Measurements from ENCODE around the gene PLEKHM2.
A peak's percentile ranks its signal among the peaks of the same experiment; 100 is the strongest.

The PLEKHM2 gene

DNA sequence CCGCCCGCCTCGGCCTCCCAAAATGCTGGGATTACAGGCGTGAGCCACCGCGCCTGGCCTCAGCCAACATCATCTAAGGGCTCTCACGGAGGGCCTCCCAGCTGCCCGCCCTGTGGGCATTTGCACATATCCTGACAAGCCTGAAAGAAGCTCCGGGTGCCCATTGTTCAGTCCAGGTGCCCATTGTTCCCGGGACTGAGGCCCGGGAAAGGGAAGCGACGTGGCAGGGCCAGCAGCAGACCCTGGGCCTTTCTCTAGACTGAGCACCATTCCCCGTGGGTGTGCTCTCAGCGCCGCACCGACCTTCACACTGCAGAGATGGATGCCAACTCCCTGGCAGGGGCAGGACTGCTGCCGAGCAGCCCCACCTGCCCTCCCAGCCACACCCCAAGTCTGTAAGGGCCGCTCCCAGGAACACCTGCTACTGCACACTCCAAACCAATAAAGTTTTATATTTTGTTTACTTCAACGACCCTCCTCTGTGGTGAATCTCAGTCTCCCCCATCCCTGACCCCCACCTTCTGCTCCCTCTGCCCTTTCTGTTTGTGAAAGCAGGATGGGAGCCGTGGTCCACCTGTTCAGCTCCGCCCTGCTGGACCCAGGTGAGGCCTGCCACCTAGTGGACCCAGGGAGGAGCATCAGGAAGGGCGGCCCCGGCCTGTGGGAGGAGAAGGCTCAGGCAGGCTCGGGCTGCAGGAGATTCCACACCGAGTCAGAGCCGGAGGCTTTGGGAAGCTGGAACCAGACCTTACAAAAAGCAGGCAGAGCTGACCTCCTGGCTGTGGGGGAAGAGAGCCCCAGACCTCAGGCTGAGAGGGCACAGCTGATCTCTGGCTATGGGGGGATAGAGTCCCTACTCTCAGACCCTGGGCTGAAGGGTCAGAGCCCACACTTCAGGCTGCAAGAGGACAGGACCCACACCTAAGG, 57.1 kb downstream of the PLEKHM2 start:
- peak; percentile 79 for DNase-seq

DNA sequence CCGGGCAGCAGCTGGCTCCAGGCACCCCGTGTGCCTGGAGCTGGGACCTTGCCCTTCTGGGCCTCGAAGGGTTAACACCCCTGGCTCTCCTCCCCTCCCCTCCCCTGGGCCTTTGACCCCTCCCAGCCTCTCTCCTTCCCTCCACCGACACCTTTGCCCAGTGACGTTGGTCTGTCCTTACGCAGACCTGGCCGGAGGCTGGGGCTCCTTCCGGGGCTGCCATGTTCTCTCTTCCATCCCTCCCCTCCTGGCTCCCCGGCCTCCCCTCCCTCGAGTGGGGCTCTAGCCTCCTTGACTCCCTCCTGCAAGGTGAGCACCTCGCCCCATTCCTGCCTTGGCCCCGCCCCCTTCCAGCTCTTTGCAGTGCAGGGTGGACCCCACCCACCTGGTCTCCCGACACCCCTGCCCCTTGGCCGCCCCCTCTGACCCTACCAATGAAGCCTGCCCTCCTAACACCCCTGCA, 58.2 kb downstream of the PLEKHM2 start, which contains the start of gene TMEM82:
TSS of gene TMEM82 (plus strand) at position 161 of the 463 bp plus-strand sequence. CDS start at position 222, 61 bp downstream.
- no peak for DNase-seq

DNA sequence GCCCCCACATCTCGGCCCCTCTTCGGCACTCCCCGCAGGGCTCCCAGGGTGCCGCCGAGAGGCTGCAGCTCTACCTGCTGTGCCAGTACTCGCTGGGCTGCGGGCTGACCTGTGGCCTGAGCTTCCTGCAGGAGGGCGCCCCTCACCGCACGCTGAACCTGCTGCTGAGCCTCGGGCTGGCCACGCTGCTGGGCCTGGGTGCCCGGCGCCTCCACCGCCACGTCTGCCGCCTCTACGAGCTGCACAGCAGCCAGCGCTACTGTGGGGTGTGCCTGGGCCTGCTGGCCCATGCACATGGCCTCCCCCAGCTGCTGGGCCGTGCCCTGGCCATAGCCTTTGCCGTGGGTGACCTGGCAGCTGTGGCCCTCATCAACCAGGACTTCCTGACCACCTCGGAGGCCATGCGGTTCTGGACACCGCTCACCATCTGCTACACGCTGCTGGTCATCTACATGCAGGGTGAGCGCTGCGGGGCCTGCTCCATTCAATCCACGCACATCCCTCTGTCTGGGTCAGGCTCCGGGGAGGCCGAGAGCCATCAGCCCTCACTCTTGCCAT, 60.1 kb downstream of the PLEKHM2 start:
- no peak for DNase-seq

DNA sequence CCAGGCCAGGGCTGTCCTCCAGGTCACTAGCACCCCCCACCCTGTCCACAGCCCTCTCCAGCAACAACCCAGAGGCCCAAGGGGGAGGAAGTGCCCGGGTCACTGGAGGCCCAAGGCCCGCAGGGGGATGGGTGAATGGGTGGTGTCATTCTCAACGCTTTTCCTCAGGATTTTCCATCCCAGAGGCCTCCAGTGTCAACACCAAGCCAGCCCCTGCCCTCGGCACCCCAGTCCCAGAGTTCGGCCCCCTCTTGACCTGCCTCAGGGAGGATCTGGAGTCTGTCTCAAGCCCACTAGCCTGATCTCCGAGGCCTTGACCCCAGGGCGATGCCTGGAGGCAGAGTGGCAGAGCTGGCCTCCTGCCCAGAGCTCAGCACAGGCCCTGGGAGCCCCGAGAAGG, 63.3 kb downstream of the PLEKHM2 start:
- DNase-seq, result no peak

DNA sequence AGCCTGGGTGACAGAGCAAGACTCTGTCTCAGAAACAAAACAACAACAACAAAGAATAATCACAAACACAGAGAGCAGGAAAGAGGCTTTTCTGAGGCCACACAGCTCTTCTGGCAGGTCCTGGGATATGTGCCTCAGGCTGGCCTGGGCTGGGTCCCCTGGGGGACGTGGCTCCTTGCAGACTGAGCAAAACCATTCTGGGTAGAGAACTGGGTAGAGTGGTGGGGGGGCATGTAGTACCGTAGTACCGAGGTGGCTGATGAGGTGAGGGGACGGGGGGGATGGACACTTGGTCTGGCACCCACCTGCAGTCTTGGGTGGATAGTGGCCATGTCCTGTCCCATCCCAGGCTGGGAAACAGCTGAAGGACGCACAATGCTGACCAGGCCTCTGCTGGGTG, 64.1 kb downstream of the PLEKHM2 start:
- no peak for DNase-seq

DNA sequence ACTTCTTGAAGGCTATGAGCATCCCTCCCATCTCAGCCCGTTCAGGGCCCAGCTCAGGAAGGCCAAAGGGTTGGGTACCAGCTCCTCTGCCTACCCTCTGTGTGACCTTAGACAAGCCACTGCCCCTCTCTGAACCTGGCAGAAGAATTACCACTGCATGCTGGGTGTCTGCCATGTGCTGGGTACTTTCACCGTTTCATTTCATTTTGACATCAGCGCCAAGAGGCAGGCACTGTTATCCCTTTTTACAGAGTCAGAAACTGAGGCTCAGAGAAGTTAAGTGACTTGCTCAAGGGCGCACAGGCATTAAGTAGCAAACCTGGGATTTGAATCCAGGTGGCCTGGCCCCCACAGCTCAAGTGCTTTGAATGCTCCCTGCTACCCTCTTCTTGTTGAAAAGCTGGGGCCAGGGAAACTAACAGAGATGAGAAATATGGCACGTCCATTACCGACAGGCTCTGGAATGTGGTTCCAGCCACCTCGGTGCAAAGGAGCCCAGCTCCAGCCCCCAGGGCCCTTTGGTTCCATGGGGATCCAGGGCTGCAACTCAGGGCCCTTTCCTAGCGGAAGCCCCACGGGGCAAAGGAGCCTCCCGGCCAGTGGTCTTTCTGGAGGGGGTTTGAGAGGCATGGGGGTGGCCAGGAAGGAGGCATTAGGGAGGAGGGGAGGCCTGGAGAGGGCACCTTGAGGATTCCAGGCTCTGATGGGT, 64.7 kb downstream of the PLEKHM2 start:
- no peak for DNase-seq

DNA sequence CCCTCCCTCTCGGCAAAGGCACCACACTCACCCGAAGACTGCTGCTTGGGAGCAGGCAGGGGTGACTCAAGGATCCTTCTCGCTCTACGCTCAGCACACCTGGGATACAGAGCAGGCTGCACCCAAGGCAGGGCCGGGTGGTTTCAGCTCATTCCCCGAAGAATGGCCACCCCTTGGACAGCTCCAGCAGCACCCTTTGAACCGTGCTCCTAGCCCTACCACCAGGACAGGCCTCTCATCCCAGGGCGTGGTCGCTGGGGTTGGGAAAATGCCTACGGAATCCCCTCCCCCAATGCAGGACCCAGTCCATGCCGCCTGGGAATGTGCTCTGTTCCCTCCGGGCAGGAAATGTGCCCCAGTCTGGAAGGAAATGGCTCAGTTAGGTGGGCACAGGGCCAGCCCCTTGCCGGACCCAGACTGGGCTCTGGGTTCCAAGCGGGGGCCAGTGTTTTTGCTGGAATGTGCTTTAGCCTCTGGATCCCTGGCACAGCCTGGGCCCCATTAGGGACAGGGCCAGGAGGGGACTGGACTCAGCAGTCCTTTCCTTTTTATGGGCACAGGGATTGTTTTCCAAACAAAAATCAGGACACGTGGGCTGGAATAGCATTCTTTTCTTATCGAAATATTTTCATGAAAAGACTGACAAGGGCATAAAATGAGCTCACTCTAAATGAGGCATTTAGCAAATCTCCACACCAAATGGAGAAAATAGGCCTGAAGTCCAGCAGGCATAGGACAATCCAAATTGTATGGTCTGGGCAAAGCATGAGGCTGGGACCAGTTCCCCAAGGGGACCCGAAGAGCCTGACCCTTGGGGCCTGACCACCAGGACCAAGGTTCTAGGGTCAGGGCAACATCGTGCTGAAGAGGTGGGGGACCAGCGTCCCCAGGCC, 65.5 kb downstream of the PLEKHM2 start:
- peak; percentile 76 for DNase-seq

DNA sequence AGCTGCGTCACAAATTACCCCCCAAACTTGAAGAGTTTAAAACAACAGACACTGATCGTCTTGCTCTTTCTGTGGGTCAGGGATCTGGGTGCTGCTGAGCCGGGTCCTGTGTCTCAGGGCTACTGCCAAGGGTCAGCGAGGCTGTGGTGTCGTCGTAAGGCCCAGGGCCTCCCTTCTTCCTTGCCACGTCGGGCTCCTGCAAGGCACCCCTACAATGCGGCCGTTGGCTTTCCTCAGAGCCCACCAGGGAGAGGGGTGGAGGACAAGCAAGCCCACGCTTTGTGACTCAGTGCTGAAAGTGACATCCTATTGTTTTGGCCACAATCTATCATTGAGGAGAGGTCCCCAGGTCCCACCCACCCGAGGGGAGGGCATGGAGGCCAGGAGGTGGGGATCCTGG, 66.8 kb downstream of the PLEKHM2 start:
- DNase-seq, result no peak

DNA sequence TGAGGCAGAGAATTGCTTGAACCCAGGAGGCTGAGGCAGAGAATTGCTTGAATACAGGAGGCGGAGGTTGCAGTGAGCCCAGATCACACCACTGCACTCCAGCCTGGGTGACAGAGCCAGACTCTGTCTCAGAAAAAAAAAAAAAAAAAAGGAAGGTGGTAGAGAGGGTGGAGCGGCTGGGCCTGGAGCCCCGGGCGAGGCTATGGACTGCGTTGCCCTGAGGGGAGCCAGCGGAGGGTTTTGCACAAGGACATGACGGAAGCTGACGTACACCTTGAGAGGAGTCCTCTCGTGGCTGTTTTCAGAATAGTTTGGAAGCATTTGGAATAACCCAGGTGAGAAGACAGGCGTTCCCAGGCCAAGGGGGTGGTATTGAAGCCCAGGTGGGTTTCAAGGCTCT, 67.6 kb downstream of the PLEKHM2 start:
- no peak for DNase-seq

DNA sequence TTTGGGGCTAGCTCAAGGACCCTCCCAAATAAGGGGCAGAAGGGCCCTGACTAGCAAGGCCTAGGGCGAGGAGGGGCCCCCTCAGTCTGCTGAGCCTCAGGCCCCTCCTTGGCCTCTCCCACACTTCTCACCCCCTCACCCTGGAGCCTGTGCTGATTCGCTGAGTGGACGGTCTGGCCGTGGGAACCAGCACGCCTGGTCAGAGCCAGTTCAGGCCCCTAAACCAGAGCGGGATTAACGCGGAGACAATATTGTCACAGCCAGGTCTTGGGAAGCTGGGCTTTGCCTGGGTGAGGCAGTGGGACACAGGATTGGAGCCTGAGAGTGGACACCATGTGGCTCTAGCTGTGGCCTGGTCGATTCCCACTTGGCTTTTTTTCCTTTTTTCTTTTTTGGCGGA, 69.7 kb downstream of the PLEKHM2 start:
- no peak for DNase-seq

DNA sequence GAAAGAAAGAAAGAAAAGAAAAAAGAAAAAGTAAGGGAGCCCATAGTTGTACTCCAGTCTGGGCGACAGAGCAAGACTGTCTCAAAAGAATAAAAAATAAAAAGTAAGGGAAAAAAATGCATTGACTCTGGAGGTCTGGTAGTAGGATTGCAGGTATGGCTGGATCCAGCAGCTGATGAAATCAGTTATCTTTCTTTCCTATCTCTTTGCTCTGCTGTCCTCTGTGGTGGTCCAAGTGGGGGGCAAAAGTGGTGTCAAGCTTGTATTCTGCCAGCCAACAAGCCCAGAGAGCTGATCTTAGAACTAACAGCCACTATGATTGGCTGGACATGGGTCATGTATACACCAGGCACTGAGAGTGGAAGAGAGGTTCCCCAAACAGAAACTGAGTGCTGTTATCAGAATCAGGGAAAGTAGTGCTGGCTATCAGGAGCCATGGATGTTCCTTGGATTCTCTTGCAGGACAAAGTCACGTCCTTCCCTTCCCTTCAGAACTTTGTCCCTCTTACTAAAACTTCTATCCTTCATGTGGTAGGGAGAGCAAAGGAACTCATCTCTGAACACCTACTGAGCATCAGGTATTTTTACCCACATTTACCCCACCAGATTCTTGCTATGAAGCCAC, 71.0 kb downstream of the PLEKHM2 start:
- DNase-seq, result no peak

DNA sequence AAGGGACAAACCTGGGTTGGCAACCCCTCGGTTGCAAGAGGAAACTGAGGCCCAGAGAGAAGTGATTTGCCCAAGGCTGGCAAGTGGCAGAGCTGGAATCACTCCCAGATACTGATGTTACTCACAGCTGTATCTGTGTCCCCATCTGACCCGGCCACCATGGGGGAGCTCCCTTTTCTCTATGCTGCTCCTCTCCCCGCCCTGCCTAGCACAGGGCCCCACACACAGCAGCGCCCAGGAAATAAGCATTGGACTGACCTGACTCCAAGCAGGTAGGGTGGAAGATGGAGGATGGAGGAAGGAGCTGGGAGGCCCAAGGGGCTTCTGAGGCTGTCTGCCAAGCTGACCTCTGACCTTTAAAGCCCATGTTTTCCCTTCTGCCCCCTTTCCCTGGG, 71.5 kb downstream of the PLEKHM2 start:
- DNase-seq, result no peak

DNA sequence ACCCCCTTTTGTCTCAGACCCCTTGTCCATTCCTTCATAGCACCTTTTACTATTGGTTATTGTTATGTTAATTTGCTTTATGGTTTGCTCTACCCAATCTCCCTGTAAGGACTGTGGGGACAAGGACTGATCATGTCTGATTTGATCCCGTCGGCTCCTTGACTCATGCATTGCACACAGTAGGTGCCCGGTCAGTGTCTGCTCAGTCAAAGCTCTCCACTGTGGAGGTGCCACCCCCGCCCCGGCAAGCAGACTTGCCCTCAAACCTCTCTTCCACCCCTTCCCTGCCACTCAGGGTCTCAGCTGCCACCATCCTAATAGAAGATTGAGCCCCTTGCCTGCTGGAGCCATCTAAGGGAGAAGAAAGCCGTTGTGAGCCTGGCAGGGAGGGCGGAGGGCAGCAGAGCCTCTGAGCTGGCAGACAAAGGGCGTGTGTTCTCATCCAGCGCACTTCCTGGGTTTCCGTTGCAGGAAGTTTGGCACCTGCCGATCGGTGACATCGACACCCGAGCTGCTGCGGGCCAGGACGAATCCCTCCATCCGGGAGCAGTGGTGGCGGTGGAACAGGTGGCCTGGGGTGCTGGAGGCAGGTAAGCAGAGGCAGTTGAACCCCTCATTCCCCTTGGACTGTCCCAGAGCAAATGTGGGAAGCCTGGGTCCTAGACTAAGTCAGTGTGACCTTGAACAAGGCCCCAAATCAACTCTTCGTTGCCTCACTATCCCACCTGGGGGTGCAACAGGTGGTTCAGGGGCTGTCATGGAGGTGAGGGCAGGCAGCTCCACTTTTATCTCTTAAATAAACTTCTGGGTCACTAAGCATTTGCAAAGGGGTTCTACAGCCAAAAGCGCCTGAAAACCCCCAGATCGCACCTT, 72.3 kb downstream of the PLEKHM2 start:
- DNase-seq, result no peak

DNA sequence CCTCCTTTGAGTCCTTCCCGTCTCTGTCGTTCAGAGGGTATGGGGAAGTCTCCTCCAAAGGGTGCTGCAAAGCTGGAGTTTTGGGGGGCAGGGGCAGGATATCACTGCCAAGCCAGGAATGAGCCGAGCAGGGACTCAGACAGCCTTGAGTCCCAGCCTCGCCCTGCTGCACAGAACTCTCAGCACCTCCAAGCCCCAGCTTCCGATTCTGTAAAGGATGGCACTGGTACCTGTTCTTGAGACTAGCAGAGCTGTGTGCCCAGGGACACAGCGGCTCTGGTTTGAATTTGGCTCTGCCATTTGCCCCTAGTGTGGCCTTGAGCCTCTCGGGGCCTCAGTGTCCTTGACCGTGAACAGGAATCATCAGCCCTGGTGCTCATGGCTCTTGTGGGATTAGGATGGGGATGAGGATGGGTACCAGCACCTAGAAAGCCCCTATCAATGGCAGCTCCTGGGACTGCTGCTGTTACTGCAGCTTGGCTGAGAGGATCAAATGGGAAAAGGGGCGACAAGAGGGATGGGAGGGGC, 73.0 kb downstream of the PLEKHM2 start:
- no peak for DNase-seq

DNA sequence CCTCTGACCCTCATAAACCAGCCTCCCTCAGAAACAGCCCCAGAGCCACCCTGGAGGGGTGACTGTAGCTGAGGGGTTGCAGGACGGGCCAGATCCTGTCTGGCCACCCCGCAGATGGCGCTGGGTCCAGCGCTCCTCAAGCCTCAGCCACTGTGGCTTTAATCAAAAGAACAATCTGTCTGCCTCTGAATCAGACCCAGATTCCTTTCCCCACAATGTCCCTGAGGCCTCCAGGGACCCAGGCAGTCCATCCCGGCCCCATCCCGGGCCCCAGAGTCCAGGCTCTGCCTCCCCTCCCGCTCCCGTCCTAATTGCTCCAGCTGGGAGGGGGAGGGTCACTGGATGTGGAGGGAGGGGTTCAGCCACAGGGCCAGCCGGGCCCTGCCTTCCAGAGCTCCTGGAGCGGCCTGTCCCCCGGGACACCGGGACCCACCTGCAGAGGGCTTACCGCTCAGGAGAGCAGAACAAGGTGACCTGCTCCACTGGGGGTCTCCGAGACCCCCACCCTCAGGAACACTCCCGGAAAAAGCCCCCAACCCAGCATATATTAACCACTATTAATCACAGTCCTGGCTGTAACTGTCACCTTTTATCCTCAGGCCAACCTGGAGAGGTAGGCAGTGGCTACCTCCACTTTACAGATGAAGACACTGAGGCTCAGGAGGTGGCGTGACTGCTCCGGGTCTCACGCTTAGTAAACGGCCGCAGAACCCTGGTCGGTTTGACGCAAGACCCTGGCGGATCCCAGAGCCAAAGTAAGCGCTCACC, 73.6 kb downstream of the PLEKHM2 start:
- no peak for DNase-seq

DNA sequence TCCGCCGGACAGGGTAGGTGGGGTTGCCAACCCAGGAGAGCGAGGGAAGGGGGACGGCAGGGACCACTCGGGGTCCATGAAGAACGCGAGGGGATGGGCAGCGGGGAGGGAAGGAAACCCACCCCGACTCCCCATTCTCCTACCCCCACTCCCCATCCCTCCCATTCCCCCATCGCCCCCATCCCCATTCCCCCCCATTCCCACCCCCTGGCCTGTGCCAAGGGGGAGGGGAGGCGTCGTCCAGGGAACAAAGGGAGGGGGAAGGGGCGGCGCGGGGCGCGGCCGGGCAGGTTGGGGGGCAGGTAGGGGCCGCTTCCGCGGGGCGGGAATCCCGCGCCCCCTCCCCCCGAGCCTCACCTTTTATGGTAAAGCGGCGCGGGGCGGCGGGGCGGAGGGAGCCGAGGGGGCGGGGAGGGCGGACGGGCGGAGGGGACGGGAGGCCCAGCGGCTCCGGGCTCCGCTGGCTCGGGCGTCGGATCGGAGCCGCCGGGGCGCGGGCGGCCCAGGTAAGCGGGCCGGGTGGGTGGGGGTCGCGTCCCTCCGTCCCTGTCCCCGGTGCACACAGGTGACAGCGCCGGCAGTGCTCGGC, 74.3 kb downstream of the PLEKHM2 start, which contains the start of gene FBLIM1:
TSS of gene FBLIM1 (plus strand) at position 453 of the 589 bp plus-strand sequence. CDS start 6,189 bp downstream, outside the sequence.
- no peak for DNase-seq

DNA sequence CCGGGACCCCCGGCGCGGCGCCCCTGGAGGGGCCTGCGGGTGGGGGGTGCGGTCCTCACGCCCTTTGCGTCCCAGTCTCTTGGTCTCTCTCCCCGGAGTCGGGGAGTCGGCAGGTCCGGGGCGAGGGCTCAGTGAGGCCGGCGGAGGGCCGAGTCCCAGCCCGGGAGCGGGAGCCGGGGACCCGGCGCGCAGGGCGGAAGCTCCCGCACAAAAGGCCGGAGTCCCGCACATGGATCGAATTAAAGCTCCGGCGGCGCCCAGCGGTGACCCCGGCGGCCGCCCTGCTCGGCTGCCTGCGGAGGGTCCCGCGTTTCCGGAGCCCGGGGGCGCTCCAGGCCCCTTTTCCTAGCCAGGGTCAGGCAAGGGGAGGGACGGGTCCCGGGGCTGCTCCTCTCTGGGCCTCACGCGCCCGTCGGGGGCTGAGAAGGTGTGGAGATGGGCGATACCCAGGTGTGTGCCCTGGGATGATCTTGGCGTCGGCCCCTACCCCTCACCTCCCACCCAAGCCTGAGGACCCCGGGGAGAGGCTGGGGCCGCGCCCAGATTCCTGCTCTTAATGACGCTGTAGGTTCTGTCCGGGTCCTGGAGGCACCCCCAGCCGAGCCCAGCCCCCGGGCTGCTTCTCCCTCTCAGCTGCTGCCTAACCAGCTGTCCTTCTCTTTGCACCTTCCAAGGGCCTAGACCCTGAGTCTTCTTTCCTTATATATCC, 75.0 kb downstream of the PLEKHM2 start:
- DNase-seq, result no peak

DNA sequence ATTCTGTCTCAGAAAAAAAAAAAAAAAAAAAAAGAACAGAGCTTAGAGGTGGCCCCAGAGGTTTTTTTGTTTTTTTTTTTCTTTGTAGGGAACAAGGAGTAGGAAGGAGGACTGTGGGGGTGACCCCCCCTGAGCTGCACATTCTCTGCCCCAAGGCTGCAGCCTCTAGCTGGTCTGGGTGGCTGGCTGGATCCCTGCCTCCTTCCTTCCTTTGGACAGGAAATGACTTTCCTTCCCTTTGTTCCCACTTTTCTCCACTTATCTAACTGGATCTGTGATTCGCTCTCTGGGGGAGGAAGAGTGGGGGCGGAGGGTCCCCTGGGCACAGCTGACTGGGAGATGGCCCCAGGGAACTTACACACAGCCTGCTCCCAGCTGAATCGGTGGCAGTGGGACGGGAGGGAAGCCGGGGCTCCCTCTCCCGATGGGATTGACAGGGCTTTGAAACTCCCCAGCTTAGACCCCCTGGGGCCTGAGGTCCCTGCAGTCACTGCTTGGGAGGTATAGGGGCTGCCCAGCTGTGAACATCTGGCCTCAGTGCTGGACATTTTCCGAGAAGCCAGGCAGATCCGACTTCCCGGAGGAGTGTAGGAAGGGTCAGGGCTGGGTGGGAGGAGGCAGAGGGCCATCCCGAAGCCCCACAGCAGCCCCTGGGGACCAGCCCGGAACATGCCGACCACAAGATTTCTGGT, 76.5 kb downstream of the PLEKHM2 start:
- DNase-seq, result peak; percentile 68
